Skin epidermis (tissue), 12 donors: Measurements from ENCODE around the gene ANKRD65.
"Not testable (repeated sequence)": the region's sequence is repeated elsewhere in the genome, so short reads cannot be mapped to it uniquely, and the experiment has no call there.

ENCODE experiments used
- H3K27ac ChIP-seq, 21 experiments: fragments of 200-600 bp; sonication (generic) in 11 of 21; one replicate each; pipeline ENCODE4 v1.5.0; 2020; ENCODE audit warnings: mild to moderate bottlenecking in 3 of 21, inconsistent platforms in 2 of 21, moderate library complexity in 2 of 21
- H3K4me3 ChIP-seq, 7 experiments: fragments of 200-600 bp; sonication (generic) in 2 of 7; one replicate each; pipeline ENCODE4 v1.5.0; 2020; ENCODE audit warnings: inconsistent platforms in 2 of 7, mild to moderate bottlenecking in 2 of 7, moderate library complexity in 1 of 7

Gene ANKRD65

DNA sequence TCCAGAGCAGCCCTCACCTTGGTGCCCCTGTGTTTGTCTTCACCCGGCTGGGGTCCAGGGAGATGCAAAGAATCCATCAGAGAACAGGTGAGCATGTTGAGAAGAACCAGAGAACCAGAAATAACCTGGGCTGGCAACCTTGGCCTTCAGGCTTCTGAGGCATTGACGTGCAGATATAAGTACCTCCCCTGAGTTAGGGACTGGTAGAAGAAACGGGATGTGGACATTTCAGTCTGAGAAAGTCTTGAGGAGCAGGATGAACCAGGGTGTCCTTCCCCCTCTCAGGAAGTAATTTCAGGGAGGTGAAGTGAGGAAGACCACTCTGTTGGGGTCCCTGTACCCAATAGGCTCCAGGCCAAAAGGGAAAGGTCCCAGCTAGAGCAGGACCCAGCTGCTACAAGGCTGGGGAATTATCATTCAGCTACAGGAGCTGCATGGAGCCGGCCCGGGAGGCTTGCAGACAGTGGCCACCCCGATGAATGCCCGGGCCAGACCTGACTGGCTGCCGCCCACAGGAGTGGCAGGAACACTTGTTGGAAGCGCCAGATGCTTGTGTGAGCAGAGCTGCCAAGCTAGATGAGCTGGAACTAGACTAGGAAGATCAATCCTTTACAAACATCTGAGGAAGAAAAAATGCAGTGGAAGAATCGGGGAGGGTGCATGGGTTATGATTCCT is 44.4 kb downstream of the ANKRD65 start:
- Histone ChIP-seq H3K4me3 (peak overlapping the region in 2 of 7 experiments; percentile 94 to 97), H3K27ac (peak overlapping the region in 9 of 21 experiments; percentile 31 to 98 (median 92))

DNA sequence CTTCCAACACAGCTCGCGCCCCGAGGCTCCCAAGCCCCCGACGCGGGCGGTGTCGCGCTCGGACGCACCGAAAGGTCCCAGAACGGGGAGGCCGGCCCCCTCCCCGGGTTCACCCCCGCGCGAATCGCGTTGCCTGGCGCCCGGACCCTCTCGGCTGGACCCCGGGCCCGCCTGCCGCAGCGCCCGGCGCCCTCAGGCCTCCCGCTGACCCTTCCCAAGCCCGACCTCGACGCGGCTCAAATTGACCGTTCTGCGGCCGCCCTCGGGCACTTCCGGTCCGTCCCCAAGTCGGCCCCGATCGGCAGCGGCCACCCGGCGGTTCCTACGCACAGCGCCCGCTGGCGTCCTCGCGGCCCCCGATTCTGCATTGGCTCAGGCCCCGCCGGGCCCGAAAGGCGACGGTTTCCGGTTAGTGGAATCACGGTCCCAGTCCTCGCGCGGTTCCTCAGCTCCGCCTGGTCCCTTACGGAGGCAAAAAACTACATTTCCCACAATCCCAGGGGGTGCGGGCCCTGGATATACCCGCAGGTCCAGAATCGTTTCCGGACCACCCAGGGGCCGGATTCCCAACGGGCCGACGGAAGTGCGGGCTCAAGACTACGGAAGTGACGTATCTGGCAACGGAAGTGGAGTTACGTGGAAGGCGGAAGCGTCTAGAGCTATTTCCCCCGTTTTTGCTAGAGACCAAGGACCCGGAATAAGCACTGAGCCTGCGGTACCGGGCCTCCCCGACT is 46.0 kb downstream of the ANKRD65 start, which contains the start of gene AURKAIP1:
TSS of gene AURKAIP1 (minus strand) at position 279 of the 734 bp plus-strand sequence. CDS start 451 bp downstream, outside the sequence.
- Histone ChIP-seq H3K27ac (peak within 1 kb of the TSS; percentile 75 to 99 (median 96)), H3K4me3 (peak within 1 kb of the TSS; percentile 75 to 97 (median 89))

DNA sequence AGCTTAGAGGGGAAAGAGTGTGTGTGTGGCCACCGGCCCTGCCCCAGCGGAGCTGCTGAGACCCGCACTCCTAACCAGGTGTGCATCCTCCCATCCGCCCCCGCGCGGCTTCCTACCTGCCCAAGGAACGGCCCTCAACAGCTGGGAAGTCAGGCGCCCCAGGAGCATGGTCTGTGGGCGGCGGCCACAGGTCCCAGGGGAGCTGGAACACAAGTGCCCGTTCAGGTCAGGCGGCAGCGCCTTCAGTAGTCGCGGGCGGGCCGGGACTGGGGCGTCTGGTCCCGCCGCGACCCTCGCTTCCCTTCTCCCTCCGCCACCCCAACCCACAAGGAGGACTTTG is 46.5 kb downstream of the ANKRD65 start:
- H3K27ac ChIP-seq: peak overlapping the region; percentile 75 to 99 (median 96)
- H3K4me3 ChIP-seq: peak overlapping the region; percentile 75 to 97 (median 89)

DNA sequence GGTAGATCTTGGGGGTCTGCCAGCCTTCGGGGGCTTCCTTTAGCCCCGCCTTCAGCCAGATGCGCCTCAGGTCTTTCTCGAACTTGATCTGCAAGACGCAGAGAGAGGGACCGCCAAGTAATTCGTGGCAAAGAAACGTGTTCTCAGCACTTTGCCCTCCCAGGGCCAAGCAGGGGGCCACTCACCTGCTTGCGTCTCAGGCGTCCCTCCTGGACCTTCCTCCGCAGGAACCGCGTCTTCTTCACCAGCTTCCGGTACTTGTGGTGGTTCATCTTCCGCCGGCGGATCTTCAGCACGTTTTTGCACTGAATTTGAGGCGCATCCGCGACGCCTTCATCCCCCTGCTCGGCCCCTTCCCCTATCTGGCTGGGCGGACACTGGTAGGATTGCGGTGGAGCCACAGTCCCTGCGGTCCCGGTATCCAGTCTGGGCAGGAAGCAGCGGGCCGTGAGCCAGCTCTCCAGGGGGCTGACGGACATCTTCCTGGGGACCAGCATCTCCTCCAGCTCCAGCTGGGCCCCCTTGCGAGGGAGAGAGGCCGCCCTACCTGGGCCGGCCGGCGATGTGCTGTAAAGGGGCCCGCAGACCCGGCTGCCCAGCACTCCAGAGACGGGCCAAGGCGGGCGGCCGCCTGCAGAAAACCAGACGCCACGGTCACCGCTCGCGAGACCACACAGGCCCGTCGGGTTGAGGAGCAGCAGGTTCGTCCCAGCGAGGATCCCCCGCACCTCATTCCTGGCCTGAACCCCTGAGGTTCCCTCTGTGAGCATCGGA is 47.1 kb downstream of the ANKRD65 start:
- peak overlapping the region; percentile 75 to 97 (median 89) for H3K4me3 ChIP-seq
- H3K27ac ChIP-seq: peak overlapping the region in 20 of 21 experiments; percentile 77 to 99 (median 96)

DNA sequence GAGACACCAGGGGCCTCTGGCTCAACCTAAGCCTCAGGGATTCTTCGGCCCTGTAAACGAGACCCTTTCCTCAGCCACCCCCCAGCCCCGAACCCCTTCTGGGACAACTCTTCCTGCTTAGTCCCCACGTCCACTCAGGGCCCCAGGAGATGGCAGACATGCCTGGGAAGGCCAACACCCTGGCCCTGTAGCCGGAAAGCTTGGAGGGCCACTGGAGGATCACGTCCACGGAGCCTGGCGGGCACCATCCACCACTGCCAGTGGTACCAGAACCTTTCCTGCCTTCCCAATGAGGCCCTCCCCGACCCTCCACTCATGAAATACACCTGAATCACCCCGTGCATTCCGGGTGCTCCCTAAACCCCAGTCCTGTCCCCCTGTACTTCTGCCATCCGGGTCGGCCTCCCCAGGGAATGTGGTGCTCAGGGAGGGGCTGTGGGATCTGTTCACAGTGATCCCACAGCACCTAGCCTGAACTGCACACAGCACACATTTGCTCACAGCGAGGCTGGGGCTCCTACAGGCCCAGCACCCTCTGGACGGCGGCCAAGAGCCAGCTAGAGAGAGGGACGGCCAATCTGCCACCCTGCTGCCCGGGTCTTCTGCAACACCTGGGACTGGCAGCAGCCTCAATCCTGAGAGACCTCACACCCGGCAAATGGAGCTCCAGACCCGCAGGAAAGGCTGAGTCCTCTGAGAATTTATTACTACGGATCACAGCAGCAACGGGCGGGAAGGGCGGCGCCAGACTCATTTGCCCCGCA is 47.8 kb downstream of the ANKRD65 start:
- peak overlapping the region in 2 of 21 experiments; percentile 62 to 96 for H3K27ac ChIP-seq
- peak overlapping the region in 4 of 7 experiments; percentile 75 to 97 (median 94) for H3K4me3 ChIP-seq

DNA sequence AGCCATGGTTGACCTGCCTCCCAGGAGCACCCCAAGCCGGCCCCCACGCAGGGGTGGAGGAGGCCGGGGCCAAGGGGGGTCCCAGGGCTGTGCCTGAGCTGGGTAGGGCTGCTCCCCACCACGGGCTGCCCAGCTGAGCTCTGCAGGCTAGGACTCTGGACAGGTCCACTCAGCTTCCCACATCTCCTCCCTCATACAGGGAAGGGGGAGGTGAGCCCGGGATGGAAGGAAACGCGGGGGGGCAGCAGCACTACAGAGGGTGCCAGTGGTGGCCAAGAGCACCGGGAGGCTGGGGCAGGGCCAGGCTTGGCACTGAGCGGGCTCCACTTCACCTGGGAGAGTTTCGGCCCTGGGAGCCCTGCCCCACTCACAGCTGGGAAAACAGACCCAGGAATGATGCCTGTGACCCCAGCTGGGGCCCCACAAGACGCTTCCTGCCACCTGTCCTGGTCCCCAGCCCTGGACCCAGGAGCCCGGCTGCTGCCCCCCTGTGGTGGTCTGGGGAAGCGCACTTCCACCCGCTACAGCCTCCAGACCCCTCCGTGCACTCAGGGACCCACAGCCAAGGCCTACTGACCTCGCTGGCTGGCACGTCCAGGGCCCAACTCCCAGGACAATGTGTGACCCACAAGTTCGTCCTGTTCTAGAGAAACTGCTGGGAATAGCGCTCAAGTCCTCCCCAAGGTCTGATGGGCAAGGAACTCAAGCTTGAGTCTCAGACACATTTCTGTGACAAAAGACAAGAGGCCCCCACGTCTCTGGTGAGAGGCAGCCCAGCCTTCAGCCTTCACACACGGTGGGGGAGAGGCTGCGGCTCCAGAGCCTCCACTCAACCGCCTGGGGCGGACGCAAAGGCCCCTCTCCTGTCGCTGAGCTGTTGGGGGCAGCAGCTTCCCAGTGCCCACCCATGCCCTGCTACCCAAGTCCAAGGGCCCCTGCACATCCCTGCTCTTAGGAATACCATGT is 49.0 kb downstream of the ANKRD65 start:
- H3K27ac ChIP-seq: peak overlapping the region in 5 of 21 experiments; percentile 1 to 62 (median 35)
- no peak overlapping the region for H3K4me3 ChIP-seq

DNA sequence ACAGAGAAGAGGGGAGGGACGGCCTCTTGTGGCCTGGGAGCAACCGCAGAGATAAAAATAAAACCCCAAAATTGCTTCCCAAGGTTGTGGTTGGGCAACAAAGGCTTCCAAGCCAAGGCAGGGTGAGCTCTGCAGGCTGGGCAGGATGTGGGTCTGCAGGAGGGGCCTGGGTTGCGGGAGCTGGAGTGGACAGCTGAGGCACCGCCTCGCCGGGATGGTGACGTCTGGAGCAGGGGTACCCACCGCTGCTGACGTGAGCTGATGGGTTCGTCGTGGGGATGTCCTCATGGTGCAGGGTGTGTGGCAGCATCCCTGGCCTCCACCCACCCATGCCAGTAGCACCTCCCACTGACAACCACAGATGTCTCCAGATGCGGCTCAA is 49.7 kb downstream of the ANKRD65 start:
- Histone ChIP-seq H3K27ac (peak overlapping the region in 3 of 21 experiments; percentile 1 to 35 (median 27)), H3K4me3 (no peak overlapping the region)

DNA sequence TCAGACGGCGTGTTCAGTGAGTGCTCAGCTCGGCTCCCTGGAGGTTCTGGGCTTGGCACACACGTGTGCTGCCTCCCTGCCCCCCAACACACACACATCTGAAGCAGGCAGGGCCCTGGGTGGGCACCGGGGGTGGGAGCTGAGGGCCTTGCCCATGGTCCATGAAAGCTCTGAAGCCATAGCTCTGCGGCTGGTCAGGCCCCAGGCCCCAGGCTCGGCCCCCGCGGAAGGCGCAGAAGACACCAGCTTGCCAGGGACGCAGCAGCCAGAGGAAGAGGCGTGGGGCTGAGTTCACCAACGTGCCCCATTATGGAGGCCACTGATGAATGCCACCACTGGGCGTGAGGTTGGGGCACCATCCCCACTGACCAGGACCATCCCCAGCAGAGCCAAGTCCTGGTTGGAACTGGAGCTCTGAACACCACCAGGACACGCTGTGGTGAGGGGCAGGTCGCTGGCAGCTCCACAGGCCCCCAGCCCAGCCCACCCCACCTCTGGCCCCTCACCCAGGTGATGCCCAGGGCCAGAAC is 50.2 kb downstream of the ANKRD65 start:
- Histone ChIP-seq H3K27ac (peak overlapping the region in 1 of 21 experiments; percentile 35), H3K4me3 (no peak overlapping the region)

DNA sequence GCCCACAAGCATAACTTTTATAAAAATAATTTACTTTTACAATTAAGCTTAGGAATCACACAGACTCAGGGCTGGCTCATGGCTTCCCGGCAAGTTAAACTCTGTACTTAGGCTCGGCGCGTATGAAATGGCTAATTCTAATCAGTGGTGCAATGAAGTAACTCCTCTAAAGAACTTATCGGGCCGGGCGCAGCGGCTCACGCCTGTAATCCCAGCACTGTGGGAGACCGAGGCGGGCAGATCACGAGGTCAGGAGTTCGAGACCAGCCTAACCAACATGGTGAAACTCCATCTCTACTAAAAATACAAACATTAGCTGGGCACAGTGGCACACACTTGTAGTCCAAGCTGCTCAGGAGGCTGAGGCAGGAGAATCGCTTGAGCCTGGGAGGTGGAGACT is 51.0 kb downstream of the ANKRD65 start:
- not testable (repeated sequence) for H3K27ac ChIP-seq, H3K4me3 ChIP-seq
